ENCODE measurements around the gene MYO5B.

MYO5B gene

DNA sequence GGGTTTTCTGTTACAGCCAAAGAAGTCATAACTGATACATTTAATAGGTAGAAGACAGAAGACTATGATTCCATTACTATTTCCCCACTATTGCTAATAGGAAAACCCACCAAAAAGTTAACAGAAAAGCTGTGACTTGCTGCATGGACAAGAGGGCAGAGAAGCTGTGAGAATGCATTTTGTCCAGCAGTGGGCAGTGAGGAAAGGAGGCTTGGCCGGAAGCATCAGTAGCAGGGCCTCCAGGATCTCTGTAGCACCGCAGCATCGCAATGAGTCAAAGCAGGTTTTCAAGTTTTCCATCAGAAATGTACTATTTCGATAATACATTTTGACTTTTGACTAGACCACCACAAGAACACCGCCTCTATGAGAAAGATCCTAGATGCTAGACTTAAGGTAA, 24.9 kb downstream of the MYO5B start:
- H3K27ac ChIP-seq = no peak overlapping the region
- TF ChIP-seq, protein P1, sequence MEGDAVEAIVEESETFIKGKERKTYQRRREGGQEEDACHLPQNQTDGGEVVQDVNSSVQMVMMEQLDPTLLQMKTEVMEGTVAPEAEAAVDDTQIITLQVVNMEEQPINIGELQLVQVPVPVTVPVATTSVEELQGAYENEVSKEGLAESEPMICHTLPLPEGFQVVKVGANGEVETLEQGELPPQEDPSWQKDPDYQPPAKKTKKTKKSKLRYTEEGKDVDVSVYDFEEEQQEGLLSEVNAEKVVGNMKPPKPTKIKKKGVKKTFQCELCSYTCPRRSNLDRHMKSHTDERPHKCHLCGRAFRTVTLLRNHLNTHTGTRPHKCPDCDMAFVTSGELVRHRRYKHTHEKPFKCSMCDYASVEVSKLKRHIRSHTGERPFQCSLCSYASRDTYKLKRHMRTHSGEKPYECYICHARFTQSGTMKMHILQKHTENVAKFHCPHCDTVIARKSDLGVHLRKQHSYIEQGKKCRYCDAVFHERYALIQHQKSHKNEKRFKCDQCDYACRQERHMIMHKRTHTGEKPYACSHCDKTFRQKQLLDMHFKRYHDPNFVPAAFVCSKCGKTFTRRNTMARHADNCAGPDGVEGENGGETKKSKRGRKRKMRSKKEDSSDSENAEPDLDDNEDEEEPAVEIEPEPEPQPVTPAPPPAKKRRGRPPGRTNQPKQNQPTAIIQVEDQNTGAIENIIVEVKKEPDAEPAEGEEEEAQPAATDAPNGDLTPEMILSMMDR (conservative IDR thresholded peaks at IDR 0.05) = no peak
- no peak for TF ChIP-seq ZFX (IDR thresholded peaks at IDR 0.05)

DNA sequence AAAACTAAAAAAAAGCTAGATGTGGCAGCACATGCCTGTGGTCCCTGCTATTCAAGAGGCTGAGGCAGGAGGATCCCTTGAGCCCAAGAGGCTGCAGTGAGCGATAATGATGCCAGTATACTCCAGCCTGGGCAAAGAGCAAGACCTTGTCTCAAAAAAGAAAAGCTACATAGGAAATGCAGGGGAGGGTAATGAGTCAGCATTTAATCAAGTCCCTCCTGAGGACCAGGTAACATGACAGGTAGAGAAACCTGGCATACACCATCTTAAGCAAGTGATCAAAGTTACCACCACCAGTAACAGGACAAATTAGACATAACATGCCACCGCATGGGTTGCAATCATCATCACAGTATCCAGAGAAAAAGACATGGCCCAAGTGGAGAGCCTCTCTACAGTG, 25.8 kb downstream of the MYO5B start:
- TF ChIP-seq, protein P1 (conservative IDR thresholded peaks at IDR 0.05) = no peak
- TF ChIP-seq ZFX (IDR thresholded peaks at IDR 0.05) = no peak
- H3K27ac ChIP-seq = no peak overlapping the region

DNA sequence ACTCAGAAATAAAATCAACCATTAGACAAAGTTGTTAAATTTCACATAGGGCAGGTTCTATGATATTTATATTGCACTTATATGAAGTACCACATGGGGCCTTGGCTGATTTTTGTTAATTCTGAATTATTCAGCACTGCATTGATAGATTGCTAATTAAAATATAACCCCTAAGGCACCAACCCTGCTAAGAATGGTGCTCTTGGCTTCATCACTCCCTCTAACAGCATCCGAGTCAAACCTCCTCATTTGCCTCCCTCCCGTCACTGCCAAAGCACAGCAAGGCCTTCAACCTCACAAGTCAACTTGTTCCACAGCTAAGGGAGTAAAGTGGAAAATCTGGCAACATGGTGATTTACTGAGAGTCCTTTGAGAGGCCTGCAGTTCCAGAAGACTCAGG, 27.0 kb downstream of the MYO5B start:
- TF ChIP-seq, protein P1 (conservative IDR thresholded peaks at IDR 0.05) = no peak
- TF ChIP-seq ZFX (IDR thresholded peaks at IDR 0.05) = no peak
- H3K27ac ChIP-seq = no peak overlapping the region

DNA sequence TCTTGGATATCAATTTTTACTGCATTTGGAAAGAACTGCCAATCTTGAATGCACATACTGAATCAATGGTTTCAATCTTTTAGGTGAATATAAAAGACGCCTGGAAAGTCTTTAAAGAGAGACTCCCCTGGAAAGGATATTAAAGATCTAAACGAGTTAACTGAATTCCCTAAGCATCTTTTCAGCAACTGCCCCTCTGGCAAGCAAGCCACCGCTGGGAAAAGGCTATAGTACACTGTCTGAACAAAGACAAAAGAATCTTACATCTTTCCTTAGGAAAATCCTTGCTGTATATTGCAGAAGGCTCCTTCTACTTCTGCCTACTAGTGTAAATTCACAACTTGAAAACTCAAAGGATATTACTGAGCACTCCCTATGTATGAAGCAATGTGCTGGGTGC, 28.0 kb downstream of the MYO5B start:
- no peak overlapping the region for H3K27ac ChIP-seq
- no peak for TF ChIP-seq ZFX (IDR thresholded peaks at IDR 0.05)
- TF ChIP-seq, protein P1 (conservative IDR thresholded peaks at IDR 0.05) = no peak

DNA sequence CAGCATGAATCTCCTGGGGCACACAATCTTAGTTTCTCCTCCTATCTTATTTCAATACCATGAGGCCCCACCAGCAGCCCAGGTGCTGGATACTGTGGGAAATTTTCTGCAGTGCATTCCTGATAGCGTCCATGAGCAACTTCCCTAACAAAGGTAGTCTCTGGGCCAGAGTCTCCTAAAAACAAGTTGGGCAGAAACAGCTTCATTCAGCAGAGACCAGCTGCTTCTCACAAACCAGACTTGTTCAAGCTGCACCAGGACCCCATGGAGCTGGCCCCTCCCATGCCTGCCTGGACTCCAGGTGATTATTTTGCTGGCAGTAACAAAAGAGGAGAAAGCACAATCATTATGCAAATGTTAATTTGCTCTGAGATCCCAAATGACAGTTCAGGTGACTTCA, 31.4 kb downstream of the MYO5B start:
- TF ChIP-seq, protein P1 (conservative IDR thresholded peaks at IDR 0.05) = no peak
- no peak for TF ChIP-seq ZFX (IDR thresholded peaks at IDR 0.05)
- H3K27ac ChIP-seq = no peak overlapping the region

DNA sequence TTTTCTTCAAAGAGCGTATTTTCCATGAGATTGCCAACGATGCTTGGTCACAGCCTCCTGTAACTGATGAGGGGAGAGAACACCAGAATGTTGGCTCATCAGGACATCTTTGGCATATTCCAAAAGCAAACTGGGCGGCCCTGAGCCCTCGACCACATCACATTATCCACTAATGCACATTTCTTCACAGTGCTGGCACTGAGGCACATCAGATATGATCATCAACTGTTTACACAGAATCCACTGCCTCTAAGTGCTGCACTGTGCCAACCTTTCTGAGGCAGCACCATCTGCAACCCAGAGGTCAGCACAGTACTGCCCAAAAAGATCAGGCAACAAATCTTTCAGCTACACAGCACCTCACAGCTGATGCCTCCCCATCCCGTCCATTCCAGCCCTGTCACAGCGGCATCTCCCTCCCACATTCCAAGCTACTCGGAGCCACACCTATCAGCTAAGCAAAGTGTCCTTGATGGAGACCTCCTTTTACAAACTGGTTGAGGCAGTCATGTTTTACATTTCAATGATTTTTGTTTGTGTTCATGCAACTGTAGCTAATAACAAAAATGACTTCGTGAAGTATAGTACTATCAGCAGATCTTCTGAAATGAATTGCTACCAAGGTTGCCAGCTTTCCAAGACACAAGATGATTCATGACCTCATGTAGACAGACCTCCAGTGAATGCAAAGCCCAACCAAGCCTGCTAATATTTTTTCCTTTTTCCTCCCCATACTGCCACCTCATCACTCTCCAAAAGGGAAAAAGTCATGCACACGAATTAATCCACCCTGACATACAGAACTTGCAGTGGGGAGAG, 32.3 kb downstream of the MYO5B start:
- H3K27ac ChIP-seq = no peak overlapping the region
- TF ChIP-seq, protein P1 (conservative IDR thresholded peaks at IDR 0.05) = no peak
- no peak for TF ChIP-seq ZFX (IDR thresholded peaks at IDR 0.05)

DNA sequence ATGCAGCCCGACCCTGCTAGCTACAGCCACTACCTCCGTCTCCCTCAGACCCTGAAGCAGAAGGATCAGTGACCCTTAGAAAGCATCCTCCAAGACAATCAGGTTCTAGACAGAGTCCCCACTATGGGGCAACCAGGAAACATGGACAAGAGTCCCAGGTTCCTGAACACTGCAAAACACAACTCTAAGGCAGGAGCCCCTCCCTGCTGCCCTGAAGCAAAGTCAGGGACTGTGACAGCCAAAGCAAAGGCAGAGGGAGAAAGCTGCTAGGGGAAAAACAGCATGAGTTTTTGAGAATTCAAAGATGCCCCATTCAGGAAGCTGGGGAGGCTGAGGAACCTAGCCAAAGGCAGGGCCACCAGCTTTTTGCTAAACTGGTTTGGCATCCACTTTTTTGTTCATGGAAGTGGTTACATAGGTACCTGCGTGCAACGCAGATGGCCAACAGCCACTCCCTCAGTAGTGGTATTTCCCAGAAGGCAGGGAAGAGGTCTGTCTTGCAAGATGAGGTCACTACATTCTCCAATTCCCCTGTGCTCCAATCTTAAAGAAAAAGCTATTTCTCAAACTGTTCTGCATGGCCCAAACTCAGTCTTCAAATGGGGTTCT, 33.2 kb downstream of the MYO5B start:
- H3K27ac ChIP-seq = no peak overlapping the region
- no peak for TF ChIP-seq ZFX (IDR thresholded peaks at IDR 0.05)
- TF ChIP-seq, protein P1 (conservative IDR thresholded peaks at IDR 0.05) = no peak
